Measurements from ENCODE around the gene KCNE2.
"Not testable (repeated sequence)": the region's sequence is repeated elsewhere in the genome, so short reads cannot be mapped to it uniquely, and the experiment has no call there.

DNA sequence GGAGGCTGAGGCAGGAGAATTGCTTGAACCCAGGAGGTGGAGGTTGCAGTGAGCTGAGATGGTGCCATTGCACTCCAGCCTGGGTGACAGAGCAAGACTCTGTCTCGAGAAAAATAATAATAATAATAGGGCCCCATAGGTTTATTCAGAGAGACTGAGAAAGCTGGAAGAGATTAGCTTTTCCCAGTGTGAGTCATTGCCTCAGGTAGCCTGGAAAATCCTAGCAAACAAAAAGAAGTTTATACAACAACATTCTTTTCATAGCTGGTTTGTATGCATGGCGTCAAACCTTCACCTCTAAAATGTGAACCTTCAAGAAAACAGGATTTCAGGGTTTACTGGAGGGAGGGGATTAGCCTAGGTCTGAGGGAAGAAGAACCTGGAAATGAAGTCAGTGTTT lies 19.3 kb downstream of the KCNE2 start:
- TF ChIP-seq, protein P1, sequence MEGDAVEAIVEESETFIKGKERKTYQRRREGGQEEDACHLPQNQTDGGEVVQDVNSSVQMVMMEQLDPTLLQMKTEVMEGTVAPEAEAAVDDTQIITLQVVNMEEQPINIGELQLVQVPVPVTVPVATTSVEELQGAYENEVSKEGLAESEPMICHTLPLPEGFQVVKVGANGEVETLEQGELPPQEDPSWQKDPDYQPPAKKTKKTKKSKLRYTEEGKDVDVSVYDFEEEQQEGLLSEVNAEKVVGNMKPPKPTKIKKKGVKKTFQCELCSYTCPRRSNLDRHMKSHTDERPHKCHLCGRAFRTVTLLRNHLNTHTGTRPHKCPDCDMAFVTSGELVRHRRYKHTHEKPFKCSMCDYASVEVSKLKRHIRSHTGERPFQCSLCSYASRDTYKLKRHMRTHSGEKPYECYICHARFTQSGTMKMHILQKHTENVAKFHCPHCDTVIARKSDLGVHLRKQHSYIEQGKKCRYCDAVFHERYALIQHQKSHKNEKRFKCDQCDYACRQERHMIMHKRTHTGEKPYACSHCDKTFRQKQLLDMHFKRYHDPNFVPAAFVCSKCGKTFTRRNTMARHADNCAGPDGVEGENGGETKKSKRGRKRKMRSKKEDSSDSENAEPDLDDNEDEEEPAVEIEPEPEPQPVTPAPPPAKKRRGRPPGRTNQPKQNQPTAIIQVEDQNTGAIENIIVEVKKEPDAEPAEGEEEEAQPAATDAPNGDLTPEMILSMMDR (IDR thresholded peaks at IDR 0.05; ENCODE audit: borderline replicate concordance, extremely low read depth, low read length, poor library complexity, severe bottlenecking), result not testable (repeated sequence)
- TF ChIP-seq EZH2 (IDR thresholded peaks at IDR 0.05; ENCODE audit: borderline replicate concordance, low read depth, low read length, severe bottlenecking), result not testable (repeated sequence)
